HG02642 (cell line): ENCODE measurements around the gene CA12.

Experiments used
- ATAC-seq: cut with Tn5 transposase; IDR thresholded peaks from one replicate; pipeline ENCODE4 v1.9.1; 2021; ENCODE audit warnings: mild to moderate bottlenecking; ENCODE audit not compliant: unreplicated experiment, poor library complexity

CA12 gene

DNA sequence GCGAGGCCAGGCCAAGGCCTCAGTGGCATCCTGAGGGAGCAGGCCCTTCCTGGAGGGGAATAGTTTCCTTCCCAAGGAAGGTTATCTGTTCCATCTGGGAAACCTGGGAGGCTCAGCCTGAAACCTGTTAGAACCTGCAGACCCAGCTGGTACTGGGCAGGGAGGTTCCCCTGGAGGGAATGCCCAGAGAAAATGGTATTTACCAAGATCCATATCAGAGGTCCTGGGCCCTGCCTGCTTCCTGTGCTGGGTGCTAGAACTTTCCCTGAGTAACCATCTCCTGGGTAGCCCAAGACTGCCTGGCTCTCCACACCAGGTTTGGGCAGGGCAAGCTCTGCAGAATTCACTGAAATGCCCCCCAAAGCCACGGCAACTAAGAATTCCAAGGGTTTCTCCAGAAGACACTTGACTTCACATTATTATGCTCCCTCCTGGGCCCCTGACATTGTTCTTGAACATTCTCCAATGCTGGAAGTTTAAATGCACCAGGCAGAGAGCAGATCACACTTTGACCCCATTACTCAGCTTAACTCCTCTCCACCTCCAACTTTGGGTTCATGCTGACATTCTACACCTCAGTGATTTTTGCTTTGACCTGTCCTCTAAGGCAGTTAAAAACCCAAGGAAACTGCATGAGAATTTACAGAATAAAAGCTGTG is 2.0 kb downstream of the CA12 start:
- ATAC-seq = no peak

DNA sequence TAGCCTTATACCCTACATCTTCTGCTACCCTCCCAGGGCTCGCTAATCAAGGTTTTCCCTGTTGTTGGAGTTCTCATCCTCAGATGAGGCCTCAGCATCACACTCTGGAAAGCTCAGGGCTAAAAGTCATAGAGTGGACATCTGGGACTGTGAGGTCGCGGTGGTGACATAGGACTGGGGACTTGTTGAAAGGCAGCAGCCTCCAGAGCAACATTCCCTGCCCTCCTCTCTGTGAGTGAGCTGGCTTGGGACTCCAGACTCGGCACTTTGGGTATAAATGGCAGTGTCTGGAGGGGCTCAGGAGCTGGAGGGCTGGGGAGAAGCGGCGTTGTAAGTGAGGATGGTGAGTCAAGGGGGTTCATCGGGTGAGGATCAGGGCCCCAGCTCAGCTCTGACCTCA is 2.7 kb downstream of the CA12 start:
- ATAC-seq = no peak

DNA sequence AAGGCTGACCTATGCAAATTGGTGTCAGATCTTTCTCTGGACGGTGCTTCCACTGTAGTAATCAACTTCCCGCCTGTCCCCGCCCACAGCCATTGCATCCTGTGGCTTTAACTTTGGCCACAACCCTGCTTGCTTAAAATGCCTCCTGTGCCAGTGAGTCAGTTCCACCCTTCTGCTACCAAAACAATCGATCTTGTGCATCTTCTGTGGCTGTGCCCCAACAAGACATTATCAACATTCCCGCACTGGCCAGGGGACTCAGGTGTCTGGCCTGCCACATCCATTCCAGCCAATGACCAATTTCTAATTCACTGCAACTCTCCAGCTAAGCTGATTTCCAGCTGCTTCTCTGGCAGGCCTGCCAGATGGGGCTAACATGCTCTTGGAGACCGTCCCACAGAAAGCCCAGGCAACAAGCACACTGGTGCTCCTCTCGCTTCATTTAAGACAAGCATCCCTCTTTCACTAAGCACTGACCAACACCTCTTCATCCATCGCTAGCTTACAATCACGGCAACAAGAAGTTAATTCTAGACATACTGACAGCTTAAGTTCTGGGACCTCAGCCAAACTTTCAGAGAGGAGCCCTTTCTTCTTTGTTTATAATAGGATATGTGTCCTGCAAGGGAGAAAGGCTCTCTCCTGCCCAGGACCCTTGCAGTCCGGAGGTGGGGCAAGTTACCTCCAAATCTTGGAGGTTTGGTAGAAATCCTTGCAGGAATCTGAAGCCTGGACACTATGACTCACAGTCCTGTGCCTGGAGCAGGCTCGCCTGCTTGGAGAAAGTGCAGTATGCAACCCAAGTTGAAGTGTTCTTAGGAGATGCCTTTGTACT is 6.7 kb downstream of the CA12 start:
- ATAC-seq = no peak

DNA sequence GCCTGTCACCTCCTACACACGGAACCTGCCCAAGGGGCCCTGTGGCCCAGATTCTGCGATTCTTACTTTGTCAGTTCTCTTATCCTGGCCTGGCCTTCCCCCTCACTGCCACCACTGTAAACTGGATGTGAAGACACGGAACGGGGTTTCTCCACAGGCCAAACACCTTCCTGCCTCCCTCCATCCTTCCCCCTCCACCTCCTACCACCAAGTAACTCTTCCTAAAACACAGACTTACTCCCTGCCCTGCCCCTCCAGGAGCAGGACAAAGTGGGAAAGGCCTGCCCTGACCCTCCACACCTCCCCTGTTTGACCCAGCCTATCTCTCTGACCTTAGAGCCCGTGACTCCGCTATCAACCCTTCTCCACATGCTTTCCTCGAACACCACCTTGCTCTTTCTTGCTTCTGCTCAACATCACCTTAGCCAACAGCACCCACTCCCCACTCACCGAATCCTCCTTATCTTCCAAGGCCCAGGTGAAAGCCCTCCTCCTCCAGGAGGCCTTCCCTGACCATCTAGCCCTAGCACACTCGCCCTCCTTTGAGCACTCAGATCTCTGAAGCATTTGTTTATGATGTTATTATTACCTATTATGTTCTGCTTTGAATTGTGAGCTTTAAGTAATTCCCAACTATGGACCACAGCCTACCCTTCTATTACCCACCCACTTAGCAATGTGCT is 7.6 kb downstream of the CA12 start:
- no peak for ATAC-seq

DNA sequence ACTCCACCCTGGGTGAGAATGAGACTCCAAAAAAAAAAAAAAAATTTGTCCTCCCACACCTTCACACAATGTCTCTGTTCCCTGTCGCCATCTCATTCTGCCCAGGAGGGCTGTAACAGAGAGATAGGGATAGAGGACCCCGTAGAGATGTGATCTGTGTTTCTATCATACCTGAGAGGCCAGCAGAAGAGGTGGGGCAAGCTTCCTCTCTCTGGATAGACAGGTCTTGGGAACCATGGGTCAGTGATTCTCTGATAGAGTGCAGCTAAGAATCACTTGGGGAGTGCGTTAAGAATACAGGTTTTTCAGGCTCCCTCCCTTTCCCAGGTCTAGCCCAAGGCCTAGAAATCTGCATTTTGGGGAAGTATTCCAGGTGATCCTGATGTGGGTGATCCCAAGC is 8.3 kb downstream of the CA12 start:
- no peak for ATAC-seq

DNA sequence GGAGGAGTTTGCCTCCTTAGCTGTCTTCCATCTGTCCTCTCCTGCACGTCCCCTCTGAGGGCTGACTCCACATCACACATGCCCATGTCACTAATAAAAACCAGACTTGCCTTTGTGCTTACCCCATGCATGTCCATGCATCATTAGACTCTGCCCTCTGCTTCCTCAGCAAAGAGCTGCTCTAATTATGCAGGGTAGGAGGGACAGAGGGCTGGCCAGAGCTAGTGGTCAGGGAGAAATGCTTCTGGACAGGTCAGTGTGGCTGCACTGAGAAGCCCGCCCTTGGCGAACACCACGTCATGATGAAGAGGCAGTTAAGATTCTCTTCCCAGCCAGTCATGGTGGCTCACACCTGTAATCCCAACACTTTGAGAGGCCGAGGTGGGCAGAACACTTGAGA is 8.9 kb downstream of the CA12 start:
- no peak for ATAC-seq

DNA sequence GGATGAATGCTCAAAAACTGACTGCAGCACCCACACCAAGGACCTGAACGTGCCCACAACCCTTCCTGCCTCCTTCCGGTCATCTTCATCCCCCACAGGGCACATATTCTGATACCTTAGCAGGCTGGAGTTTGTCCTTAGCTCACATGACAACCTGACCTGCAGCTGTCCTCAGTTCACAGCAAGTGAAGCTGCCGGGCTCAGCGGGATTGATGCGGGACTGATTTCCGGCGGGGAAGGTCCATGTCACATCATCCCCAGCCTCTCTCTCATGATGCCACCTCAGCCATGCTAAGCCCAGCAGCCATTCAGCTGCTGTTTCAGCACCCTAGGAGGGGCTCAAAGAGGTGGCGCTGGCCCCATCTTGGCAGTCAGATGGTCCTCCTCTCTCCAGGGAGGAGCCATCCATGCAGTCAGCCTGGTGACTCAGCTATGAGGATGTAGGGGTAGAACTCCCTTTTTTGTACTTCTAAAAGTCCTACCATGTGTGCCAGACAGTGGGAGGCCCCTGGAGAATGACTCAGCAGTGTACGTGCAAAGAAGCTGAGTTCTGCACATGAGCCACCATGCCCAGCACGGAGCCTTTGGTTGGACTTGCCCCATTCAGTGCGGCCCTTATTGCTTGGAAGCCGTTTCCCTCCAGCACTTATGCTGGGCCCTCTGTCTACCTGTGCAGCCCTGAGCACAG is 9.5 kb downstream of the CA12 start:
- no peak for ATAC-seq

DNA sequence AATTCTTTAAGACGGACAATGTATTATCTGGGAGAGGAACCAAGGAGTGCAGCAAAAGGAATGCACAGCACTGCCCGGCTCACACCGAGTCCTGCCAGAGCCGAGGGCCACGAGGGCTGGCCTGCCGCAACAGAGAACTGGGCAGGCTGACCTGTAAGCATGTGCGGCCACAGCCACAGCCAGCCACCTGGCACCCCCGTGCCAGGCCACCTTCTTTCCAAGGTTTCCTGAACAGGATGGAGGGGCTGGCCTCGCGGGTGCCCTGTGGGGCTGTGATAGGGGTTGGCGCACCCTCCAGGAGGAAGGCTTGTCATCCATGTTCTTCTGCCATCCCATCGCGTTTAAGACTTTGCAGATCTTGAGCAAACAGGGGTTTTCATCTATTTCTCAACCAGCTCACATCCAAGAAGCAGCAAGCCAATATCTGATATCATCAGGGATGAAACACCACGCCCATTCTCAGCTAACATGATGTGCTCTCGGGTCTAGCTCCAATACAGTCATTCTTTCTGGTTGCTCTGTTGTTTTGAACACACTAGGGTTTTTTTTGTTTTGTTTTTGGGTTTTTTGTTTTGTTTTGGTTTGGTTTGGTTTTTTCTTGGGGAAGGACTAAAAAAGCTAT is 10.2 kb downstream of the CA12 start:
- no peak for ATAC-seq

DNA sequence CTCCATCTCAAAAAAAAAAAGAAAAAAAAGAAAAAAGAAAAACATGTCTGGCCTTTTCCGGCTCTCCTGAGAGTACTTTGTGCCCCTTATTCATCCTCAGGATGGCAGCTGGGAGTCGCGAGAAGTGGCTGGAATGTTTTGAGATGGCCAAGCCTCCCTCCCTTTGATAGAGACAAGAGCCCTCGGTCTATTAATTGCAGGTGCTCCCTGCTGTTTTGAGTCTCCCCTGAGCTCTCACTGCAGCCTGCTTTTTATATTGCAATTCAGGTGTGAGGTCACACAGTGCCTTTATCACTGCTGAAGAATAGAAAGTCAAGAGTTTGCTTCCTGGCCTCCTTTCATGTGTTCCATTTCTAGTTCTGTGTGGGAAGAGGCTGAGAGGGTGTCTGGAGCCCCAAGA is 10.9 kb downstream of the CA12 start:
- ATAC-seq = no peak

DNA sequence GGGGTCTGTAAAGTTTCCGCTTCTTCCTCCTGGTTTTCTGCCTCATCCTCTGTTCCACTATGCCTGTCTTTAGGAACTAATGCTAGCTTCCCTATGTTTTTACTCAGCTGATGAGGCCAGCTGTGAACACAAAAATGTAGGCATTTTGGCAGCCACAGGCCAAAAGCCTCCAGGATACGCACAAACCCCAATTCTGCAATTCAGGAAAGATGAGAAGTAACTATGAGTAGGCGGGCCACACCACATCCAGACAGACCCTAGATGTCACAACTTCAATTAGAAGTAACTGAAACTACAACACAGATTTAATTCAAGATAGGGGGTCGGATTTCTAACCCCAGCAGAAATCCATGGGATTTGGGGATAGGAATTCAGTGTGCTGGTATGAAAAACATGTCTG is 11.9 kb downstream of the CA12 start:
- ATAC-seq = no peak

DNA sequence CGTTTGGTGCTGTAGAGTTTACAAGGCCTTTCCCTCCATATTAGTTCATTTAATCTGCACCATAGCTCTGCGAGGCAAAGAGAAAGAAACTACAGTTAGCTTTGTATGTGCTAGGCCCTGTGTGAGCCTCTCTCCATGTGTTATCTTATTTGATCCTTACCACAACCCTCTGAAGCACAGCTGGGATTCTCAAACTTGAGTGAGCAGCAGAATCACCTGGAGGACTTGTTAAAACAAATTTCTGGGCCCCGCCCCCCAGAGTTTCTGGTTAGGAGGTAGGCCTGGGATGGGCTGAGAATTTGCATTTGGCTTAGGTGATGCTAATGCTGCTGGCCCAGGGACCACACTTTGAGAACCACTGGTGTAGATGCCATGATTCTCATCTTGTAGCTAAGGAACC is 12.3 kb downstream of the CA12 start:
- no peak for ATAC-seq

DNA sequence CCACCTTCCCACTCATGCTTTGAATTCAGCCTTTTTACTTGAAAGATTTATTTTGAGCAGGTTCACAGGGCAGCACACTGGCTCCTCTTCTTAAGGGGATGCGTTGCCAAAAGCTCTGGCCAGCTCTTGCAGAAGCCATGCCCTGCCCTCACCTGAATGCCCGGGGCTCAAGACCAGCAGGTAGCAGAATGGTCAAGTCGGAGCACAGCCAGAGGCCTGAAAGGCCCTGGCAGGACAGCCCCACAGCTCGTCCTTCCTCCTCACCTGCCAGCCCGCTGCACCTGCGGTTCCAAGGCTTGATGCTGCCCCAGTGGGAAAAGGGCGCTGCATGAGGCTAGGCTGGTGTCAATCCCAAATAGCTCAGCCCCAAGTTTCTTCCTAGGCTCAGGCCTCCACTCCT is 13.1 kb downstream of the CA12 start:
- ATAC-seq = no peak

DNA sequence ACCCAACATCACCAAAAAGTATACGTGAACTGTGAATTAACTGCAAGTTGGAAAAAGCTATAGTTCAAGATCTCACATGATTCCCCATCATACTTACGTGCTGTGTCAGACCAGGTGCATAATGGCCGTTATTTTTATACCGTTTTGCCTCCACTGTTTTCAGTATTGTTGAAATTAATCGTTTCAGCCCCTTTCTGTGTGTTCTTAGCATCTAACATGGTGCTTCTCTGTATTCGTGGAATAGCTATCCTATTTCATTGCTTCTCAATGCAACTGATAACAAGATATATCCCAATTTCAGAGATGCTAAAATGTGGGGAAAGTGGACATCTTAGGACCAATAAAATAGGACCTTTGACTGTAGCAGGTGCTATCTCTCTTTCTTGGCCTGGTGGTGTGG is 13.7 kb downstream of the CA12 start:
- ATAC-seq = no peak

DNA sequence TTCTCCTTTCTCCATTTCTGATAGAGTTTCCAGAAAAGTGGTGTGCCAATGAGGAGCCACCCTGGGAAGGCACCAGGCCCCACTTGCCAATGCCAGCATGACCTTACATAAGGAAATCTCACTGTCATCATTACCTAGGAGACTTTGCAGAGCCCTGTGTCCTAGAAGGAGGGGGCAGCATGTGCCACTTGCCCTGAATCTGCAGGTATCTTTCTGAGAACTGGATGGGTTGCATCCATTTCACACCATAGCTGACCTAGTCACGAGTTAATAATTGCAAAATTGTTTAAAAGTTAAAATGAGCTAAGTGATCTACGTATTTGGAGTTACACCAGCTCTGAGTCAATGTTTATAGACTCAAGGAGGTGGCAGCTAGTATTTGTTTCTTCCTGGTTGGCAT is 14.3 kb downstream of the CA12 start:
- no peak for ATAC-seq

DNA sequence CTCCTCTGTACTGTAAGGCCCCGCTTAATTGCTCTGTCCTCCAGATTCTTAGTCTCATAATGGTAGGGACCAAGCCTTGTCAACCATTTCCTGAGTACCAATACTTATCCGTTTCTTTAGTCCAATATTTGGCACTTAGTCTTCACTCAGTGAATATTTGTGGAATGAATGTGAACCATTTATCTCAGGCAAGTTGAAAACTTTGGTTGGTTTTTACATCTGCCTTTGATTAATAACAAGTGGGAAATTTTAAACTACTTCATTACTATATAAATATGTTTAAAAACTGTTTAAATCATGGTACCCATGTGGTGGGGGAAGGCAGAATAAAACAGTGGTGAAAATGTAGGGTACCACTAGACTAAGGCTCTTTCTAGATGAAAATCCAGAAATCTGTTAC is 15.2 kb downstream of the CA12 start:
- ATAC-seq = no peak

DNA sequence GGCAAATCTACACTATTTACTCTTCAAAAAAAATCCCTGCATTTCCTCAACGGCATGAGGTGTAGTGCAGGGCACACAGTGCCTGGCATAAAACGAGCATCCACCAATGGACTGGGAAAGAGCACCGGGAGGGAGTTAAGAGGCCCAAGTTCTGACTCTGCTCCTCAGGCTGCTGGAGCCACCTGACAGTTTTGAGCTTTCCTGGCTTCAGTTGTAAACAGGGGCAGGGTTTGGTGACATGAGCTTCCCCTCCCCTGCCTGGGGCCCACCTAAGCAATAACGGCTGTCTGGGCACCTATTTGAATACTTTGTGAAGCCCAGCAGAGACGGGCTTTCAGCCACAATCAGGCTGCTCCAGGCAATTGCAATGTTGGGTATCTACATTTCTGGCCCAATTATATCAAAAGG is 16.4 kb downstream of the CA12 start:
- no peak for ATAC-seq

DNA sequence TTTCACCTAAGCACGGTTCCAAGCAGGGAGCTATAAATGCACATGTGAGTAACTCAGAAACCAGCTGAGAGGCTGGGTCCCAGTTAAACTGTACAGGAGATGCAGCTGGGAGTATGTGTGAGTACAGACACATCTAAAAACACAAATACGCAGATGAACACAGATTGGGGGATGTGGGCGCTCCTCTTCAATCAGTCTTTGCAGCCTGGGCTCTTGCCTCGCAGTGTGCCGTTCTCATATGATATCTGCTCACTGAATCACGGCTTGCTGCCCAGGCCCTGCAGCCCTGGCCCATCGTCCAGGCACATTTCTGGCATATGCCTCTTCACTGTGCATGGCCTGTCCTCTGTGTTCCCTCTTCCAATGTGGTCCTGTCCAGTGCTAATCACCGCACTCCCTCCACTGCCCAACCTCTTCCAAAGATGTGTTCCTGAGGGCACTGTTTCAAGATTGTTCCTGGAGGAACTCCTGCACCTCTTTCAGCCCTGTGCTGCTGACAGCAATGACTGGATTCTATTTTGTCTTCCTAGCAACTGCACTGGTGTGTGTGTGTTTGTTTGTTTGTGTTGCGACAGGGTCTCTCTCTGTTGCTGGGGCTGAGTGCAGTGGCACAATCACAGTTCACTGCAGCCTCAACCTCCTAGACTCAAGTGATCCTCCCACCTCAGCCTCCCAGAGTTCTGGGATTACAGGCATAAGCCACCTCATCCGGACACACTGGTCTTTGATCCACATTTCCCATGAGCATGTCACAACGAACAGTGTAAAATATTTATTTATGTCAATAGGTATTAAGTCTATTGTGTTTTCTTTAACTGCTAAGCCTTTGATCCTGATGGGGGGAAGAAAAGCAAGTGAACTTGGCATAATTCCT is 17.0 kb downstream of the CA12 start:
- no peak for ATAC-seq

DNA sequence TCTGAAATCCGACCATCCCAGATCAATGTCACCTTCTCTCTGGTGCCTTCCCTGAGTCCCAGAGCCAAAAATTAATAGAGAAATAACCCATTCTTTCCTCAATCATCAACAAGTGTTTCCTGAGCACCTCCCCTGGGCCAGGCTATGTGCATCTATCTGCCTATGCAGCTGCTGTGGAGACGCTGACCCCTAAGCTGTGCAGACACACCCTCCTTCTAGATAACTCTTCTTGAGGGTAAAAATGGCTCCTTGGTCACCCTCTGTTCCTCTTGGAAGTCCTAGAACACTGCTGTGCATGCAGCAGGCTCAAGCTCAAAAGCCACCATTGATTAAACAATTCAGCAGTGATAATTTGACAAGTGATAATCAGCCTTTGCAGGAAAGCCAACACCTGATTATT is 18.4 kb downstream of the CA12 start:
- no peak for ATAC-seq

DNA sequence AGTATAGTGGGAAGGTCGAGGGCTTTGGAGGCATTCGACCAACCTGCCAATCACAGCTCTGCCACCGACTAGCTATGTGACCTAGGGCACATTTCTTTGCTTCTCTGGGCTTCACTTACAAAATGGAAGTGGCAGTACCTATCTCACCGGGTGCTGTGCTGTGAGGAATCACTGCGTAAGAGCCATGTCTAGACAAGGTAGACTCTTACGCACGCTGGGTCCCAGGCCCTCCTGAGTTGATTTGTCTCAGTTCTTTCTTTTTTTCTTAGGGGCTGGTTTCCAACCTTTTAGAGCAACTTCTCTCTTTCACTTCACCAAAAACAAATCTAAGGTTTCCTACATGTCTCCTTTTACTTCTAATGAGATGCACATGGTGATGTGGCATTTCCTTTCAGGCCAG is 18.8 kb downstream of the CA12 start:
- ATAC-seq = no peak

DNA sequence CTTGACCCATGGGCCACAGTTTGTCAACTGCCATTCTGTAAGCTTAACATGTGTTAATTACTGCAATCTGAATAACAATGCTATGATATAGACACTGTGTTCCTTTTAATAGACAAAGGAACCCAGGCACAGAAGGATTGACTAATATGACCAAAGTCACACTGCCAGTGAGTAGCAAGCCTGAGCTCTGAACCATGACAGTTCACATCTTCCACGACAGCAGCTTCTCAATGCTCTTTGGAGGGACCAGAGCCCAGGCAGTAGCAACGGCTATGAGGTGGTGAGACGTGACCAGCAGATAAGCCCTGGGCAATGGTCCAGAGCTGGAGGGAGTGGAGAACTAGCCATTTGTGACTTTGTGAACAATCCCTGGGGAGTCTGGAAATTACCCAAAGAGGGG is 19.4 kb downstream of the CA12 start:
- ATAC-seq = no peak
